Endothelial cell (in vitro differentiated cells): ENCODE measurements around the gene VAV2. TPM values are rescaled to one million over a fixed set of nuclear protein-coding genes. Genes with fewer than 3 reads are reported as not detected.
A peak's percentile ranks its signal among the peaks of the same experiment; 100 is the strongest.

Experiments used
- DNase-seq: peaks from one replicate; pipeline ENCODE4 v3.0.0; 2021; ENCODE audit warnings: low spot score
- H3K27ac Mint-ChIP-seq: one replicate; pipeline ENCODE4 v1.8.0; 2021; ENCODE audit warnings: mixed read lengths, inconsistent platforms; ENCODE audit not compliant: unreplicated experiment
- H3K27me3 Mint-ChIP-seq: one replicate; pipeline ENCODE4 v1.8.0; 2021; ENCODE audit warnings: mild to moderate bottlenecking, moderate library complexity, mixed read lengths, inconsistent platforms; ENCODE audit not compliant: unreplicated experiment
- H3K36me3 Mint-ChIP-seq: one replicate; pipeline ENCODE4 v1.8.0; 2021; ENCODE audit warnings: mild to moderate bottlenecking, low read depth, mixed read lengths, inconsistent platforms; ENCODE audit not compliant: unreplicated experiment
- H3K4me1 Mint-ChIP-seq: one replicate; pipeline ENCODE4 v1.8.0; 2021; ENCODE audit warnings: mild to moderate bottlenecking, mixed read lengths, inconsistent platforms; ENCODE audit not compliant: unreplicated experiment
- H3K4me3 Mint-ChIP-seq: one replicate; pipeline ENCODE4 v1.8.0; 2021; ENCODE audit warnings: mild to moderate bottlenecking, mixed read lengths, inconsistent platforms; ENCODE audit not compliant: unreplicated experiment
- H3K9me3 Mint-ChIP-seq: one replicate; pipeline ENCODE4 v1.8.0; 2021; ENCODE audit warnings: mixed read lengths, inconsistent platforms; ENCODE audit not compliant: unreplicated experiment
- CTCF ChIP-seq: fragments of 200-600 bp; sonication (generic); IDR thresholded peaks from one replicate; pipeline ENCODE4 v1.5.0; 2021; ENCODE audit warnings: antibody characterized with exemption; ENCODE audit not compliant: unreplicated experiment
- total RNA-seq: library from RNA; stranded (reverse); fragmentation: NEBNext Ultra II Directional; extraction: Animal tissue kit (Norgen Biotek cat#: 25700); gene quantifications from one replicate; pipeline ENCODE4 v1.2.1, GENCODE V29; 2021; ENCODE audit not compliant: unreplicated experiment

Gene VAV2
- total RNA-seq, 1 donor from 2014 or later = 27.2 TPM

DNA sequence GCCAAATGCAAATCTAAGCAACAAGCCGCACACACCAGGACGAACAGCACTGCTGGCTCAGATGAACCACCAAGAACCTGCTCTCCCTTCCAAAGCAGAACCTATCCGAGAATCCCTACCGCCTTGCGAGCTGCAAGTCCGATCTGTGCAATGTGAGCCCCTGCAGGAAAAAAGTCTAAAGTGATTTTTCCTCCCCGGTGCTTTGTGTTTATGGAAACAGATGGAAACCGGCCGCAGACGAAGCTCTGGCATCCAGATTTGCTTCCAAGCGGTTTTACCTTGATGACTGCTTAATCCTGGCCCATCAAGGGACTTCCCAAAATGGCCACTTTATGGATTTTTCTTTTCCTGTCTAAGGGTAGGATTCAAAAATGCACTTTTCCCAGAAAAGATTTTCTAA lies 112.5 kb downstream of the VAV2 start:
- TF ChIP-seq CTCF = no peak
- Mint-ChIP-seq H3K27ac (no peak overlapping the region), H3K9me3 (no peaks in the 10 kb centered on the region), H3K36me3 (peaks cover 7% of the 10 kb centered on the region), H3K27me3 (peaks cover 13% of the 10 kb centered on the region), H3K4me3 (peak overlapping the region; percentile 62), H3K4me1 (peaks cover 13% of the 10 kb centered on the region)
- no peak for DNase-seq

DNA sequence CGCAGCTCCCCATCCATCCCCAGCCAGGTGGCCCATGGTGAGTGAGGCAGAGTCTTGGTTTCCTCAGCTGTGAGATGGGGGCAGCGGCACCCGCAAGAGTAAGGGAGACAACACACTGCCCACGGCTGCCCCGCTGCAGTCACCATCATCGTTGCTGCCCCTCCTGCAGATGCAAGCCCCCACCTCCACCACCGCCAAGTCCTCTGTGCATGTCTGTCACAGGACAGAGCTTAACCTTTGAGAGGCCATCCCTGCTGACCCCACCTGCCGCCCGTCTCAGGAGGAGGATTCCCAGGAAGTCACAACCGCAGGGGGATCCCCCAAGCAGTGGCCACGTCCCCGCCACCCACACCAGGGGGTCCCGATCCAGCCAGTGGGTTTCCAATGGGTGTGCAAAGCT lies 113.7 kb downstream of the VAV2 start:
- no peak for DNase-seq
- Mint-ChIP-seq H3K36me3 (peaks cover 7% of the 10 kb centered on the region), H3K27me3 (peaks cover 13% of the 10 kb centered on the region), H3K9me3 (no peaks in the 10 kb centered on the region), H3K4me3 (no peak overlapping the region), H3K4me1 (peaks cover 21% of the 10 kb centered on the region), H3K27ac (no peak overlapping the region)
- no peak for TF ChIP-seq CTCF

- Mint-ChIP-seq H3K27me3 (peaks cover 13% of the 10 kb centered on the region), H3K9me3 (no peaks in the 10 kb centered on the region), H3K4me3 (no peak overlapping the region), H3K27ac (no peak overlapping the region), H3K4me1 (peaks cover 25% of the 10 kb centered on the region), H3K36me3 (peaks cover 7% of the 10 kb centered on the region)
- no peak for DNase-seq
- no peak for TF ChIP-seq CTCF
Measured at GRCh38 chr9:133877967-133878366, 114.2 kb downstream of the VAV2 start.

DNA sequence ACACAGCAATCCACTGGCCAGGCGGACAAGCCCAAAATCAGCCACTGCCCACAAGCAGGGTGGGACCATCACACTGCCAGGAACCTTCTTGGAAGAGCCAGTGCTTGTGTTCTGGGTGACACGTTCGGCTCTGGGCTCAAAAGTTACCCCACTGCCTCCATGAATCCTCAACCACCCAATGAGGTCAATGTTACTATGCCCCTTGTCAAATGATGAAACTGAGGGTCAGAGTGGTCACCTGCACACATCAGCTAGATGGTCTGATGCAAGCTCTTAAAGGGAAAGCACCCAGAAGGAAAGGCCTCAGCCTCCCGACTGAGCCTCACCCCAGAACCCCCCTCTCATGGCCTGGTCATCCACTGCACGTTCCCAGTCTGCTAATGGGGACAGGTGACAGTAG lies 114.8 kb downstream of the VAV2 start:
- DNase-seq = no peak
- H3K9me3 Mint-ChIP-seq = no peaks in the 10 kb centered on the region
- no peak overlapping the region for H3K4me3 Mint-ChIP-seq
- peaks cover 13% of the 10 kb centered on the region for H3K27me3 Mint-ChIP-seq
- no peak overlapping the region for H3K27ac Mint-ChIP-seq
- H3K36me3 Mint-ChIP-seq = peaks cover 7% of the 10 kb centered on the region
- H3K4me1 Mint-ChIP-seq = peaks cover 25% of the 10 kb centered on the region
- TF ChIP-seq CTCF = no peak

DNA sequence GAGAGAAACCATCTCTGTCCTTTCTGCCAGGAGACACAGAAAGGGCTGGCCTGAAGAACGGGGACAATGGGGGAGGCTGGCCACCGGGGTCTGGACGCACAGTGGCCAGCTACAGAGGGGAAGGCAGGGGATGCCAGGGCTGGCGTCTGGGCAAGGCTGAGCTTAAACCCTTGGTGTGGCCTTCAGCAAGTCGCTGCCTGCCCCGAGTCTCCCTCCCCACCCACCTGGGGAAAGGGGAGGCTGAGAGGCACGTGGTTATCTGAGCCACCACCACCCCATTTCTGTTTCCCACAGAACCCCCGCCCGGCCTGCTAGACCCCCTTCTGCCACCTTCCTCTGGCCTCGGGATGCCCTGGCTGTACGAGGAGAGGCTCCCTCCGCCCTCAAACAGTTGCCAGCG lies 115.3 kb downstream of the VAV2 start:
- Mint-ChIP-seq H3K36me3 (peaks cover 7% of the 10 kb centered on the region), H3K4me1 (peaks cover 24% of the 10 kb centered on the region), H3K27me3 (peaks cover 13% of the 10 kb centered on the region), H3K9me3 (no peaks in the 10 kb centered on the region), H3K27ac (no peak overlapping the region), H3K4me3 (no peak overlapping the region)
- TF ChIP-seq CTCF = no peak
- no peak for DNase-seq
